OCI-LY3 (cell line): ENCODE data around the gene SERGEF.

Experiments used
- EZH2phosphoT487 ChIP-seq: fragments of 200-600 bp; shearing (Covaris generic); IDR thresholded peaks from 2 replicates; pipeline ENCODE4 v1.6.1; 2018; ENCODE audit warnings: antibody characterized with exemption, mixed run types, low read depth
- TF ChIP-seq, protein P1 (sequence below): fragments of 200-600, 300-600 bp; sonication (generic); IDR thresholded peaks from 2 replicates; pipeline ENCODE4 v1.5.1; 2014; ENCODE audit warnings: antibody characterized with exemption, low read length, low read depth

DNA sequence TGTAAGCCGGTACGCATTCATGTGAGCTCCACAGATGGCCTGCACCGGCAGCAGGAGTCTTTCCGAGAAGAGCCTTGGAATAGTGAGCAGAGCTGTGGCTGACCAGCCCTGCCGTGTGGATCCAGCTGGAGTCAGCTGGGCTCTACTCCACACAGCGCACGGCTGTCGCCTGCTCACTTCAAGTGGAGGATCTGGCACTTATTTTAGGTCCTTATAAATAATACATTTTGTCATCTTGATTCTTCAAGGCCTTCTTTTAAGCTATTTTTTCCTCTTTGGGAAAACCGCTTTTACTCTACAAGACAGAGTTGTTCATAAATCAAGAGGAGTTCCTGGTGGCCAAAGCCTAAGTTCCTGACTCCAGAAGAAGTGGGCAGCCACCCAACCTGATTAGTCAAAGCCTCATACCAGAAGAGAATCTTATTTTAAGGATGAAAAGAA lies 184.5 kb downstream of the SERGEF start:
- TF ChIP-seq, protein P1, sequence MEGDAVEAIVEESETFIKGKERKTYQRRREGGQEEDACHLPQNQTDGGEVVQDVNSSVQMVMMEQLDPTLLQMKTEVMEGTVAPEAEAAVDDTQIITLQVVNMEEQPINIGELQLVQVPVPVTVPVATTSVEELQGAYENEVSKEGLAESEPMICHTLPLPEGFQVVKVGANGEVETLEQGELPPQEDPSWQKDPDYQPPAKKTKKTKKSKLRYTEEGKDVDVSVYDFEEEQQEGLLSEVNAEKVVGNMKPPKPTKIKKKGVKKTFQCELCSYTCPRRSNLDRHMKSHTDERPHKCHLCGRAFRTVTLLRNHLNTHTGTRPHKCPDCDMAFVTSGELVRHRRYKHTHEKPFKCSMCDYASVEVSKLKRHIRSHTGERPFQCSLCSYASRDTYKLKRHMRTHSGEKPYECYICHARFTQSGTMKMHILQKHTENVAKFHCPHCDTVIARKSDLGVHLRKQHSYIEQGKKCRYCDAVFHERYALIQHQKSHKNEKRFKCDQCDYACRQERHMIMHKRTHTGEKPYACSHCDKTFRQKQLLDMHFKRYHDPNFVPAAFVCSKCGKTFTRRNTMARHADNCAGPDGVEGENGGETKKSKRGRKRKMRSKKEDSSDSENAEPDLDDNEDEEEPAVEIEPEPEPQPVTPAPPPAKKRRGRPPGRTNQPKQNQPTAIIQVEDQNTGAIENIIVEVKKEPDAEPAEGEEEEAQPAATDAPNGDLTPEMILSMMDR: no peak
- TF ChIP-seq EZH2phosphoT487: no peak
